IPS-20b (cell line): Measurements from ENCODE around the gene OS9.
"Not testable (repeated sequence)": the region's sequence is repeated elsewhere in the genome, so short reads cannot be mapped to it uniquely, and the experiment has no call there.

Experiments used
- H3K27ac ChIP-seq: one replicate; pipeline ENCODE4 v1.5.1; 2013; ENCODE audit warnings: low read length
- H3K27me3 ChIP-seq: 2 replicates; pipeline ENCODE4 v1.6.1; 2013; ENCODE audit warnings: mild to moderate bottlenecking, low read length, inconsistent platforms; ENCODE audit not compliant: insufficient read depth
- H3K36me3 ChIP-seq: 2 replicates; pipeline ENCODE4 v1.6.1; 2013; ENCODE audit warnings: low read depth, mild to moderate bottlenecking, inconsistent platforms, low read length, moderate library complexity; ENCODE audit not compliant: insufficient read depth
- H3K4me1 ChIP-seq: 2 replicates; pipeline ENCODE4 v1.6.1; 2013; ENCODE audit warnings: mild to moderate bottlenecking, control low read depth, inconsistent platforms, low read length, moderate library complexity; ENCODE audit not compliant: insufficient read depth
- H3K4me3 ChIP-seq: 2 replicates; pipeline ENCODE4 v1.5.1; 2013; ENCODE audit warnings: mild to moderate bottlenecking, low read length, inconsistent platforms
- H3K9ac ChIP-seq: 2 replicates; pipeline ENCODE4 v1.6.1; 2013; ENCODE audit warnings: low read depth, mild to moderate bottlenecking, inconsistent platforms, low read length, moderate library complexity
- H3K9me3 ChIP-seq: 2 replicates; pipeline ENCODE4 v1.6.1; 2013; ENCODE audit warnings: mild to moderate bottlenecking, low read depth, low read length, inconsistent platforms; ENCODE audit not compliant: insufficient read depth

OS9 gene

DNA sequence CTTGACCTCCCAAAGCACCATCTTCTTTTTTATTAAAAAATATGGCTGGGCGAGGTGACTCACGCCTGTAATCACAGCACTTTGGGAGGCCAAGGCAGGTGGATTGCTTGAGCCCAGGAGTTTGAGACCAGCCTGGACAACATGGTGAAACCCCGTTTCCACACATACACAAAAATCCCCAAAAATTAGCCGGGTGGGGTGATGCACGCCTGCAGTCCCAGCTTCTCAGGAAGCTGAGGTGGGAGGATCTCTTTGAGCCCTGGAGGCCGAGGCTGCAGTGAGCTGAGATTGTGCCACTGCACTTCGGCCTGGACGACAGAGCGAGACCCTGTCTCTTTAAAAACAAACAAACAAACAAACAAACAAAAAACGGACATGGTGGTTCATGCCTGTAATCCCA lies 24.2 kb upstream of the OS9 start:
- not testable (repeated sequence) for H3K9ac ChIP-seq, H3K9me3 ChIP-seq, H3K36me3 ChIP-seq, H3K4me3 ChIP-seq, H3K27me3 ChIP-seq, H3K27ac ChIP-seq, H3K4me1 ChIP-seq

DNA sequence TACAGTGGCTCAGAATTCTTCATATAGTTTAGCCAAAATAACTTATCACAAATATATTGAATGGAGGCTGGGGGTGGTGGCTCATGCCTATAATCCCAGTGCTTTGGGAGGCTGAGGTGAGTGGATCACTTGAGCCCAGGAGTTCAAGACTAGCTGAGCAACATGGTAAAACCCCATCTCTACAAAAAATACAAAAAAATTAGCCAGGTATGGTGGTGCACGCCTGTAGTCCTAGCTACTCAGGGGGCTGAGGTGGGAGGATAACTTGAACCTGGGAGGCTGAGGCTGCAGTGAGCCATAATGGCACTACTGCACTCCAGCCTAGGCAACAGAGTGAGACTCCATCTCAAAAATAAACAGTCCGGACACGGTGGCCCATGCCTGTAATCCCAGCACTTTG lies 22.1 kb upstream of the OS9 start:
- H3K4me3 ChIP-seq, H3K36me3 ChIP-seq: not testable (repeated sequence)

GRCh38 chr12:57672801-57673200 lies 21.1 kb upstream of the OS9 start:
- H3K36me3 ChIP-seq: no peaks in the 10 kb centered on the region
- H3K4me1 ChIP-seq: no peaks in the 10 kb centered on the region
- H3K27me3 ChIP-seq: no peaks in the 10 kb centered on the region
- H3K9ac ChIP-seq: no peak overlapping the region
- H3K9me3 ChIP-seq: peaks cover 9% of the 10 kb centered on the region; the same call in 1 of the 2 replicates
- no peak overlapping the region for H3K4me3 ChIP-seq
- no peak overlapping the region for H3K27ac ChIP-seq

More for the DNA sequence above, 22.1 kb upstream of the OS9 start:
- not testable (repeated sequence) for H3K9me3 ChIP-seq, H3K4me1 ChIP-seq, H3K27ac ChIP-seq, H3K27me3 ChIP-seq, H3K9ac ChIP-seq

- no peak overlapping the region for H3K27ac ChIP-seq
- H3K9ac ChIP-seq: no peak overlapping the region
- H3K4me3 ChIP-seq: no peak overlapping the region
- peaks cover 9% of the 10 kb centered on the region; the same call in 1 of the 2 replicates for H3K9me3 ChIP-seq
- no peaks in the 10 kb centered on the region for H3K36me3 ChIP-seq
- H3K27me3 ChIP-seq: no peaks in the 10 kb centered on the region
- no peaks in the 10 kb centered on the region for H3K4me1 ChIP-seq
Measured at GRCh38 chr12:57674691-57675090, 19.2 kb upstream of the OS9 start.

GRCh38 chr12:57677947-57678346 lies 16.0 kb upstream of the OS9 start:
- H3K9ac ChIP-seq, H3K4me1 ChIP-seq, H3K36me3 ChIP-seq, H3K27ac ChIP-seq, H3K9me3 ChIP-seq, H3K27me3 ChIP-seq, H3K4me3 ChIP-seq: not testable (repeated sequence)

DNA sequence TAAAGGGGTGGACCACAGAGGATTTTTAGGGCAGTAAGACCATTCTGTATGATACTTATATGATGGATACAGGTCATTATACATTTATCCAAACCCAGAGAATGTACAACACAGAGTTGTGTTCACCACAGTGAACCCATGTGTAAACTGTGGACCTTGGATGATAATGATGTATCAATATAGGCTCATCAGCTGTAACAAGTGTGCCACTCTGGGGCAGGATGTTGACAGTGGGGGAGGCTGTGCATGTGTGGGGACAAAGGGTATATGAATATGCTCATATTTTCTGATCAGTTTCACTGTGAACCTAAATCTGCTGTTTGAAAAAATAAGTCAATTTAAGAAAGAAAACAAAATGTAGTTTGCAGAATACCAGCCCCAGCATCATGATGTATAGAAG lies 14.2 kb upstream of the OS9 start:
- Histone ChIP-seq H3K27me3 (no peaks in the 10 kb centered on the region), H3K9ac (no peak overlapping the region), H3K36me3 (no peaks in the 10 kb centered on the region)

GRCh38 chr12:57687862-57688261 lies 6.1 kb upstream of the OS9 start:
- Histone ChIP-seq H3K36me3 (no peaks in the 10 kb centered on the region), H3K9ac (no peak overlapping the region), H3K4me3 (no peak overlapping the region), H3K27ac (no peak overlapping the region), H3K27me3 (0 out of 2 replicates have a peak, but pooled peaks cover 6% of the 10 kb centered on the region), H3K4me1 (no peaks in the 10 kb centered on the region), H3K9me3 (no peaks in the 10 kb centered on the region; the same call in 1 of the 2 replicates)

More for the DNA sequence above, 14.2 kb upstream of the OS9 start:
- H3K4me3 ChIP-seq: no peak overlapping the region
- H3K4me1 ChIP-seq: no peaks in the 10 kb centered on the region
- no peaks in the 10 kb centered on the region; the same call in 1 of the 2 replicates for H3K9me3 ChIP-seq
- no peak overlapping the region for H3K27ac ChIP-seq

- H3K36me3 ChIP-seq: no peaks in the 10 kb centered on the region
- H3K4me1 ChIP-seq: no peaks in the 10 kb centered on the region
- no peak overlapping the region for H3K4me3 ChIP-seq
- H3K9ac ChIP-seq: no peak overlapping the region
- no peak overlapping the region for H3K27ac ChIP-seq
- H3K9me3 ChIP-seq: no peaks in the 10 kb centered on the region; the same call in 1 of the 2 replicates
- 0 out of 2 replicates have a peak, but pooled peaks cover 6% of the 10 kb centered on the region for H3K27me3 ChIP-seq
Measured at GRCh38 chr12:57688931-57689330, 5.0 kb upstream of the OS9 start.

GRCh38 chr12:57692500-57692899 lies 1.4 kb upstream of the OS9 start:
- Histone ChIP-seq H3K4me3 (no peak overlapping the region), H3K27me3 (no peaks in the 10 kb centered on the region), H3K4me1 (0 out of 2 replicates have a peak, but pooled peaks cover 6% of the 10 kb centered on the region), H3K9me3 (no peaks in the 10 kb centered on the region; the same call in 1 of the 2 replicates), H3K9ac (no peak overlapping the region), H3K36me3 (peaks cover 14% of the 10 kb centered on the region; the same call in 1 of the 2 replicates), H3K27ac (no peak overlapping the region)

DNA sequence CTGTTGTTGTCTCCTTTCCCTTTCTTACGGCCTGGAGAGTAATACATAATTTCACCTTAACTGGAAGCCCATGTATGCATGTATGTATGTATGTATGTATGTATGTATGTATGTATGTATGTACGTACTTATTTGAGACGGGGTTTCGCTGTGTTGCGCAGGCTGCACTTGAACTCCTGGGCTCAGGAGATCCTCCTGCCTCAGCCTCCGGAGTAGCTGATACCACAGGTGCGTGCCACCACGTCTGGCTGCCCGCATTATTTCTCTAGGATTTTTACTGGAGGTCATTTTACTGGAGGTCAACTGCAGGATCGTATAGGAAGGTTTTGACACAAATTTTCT lies 644 bp upstream of the OS9 start:
- H3K4me1 ChIP-seq: 0 out of 2 replicates have a peak, but pooled peaks cover 6% of the 10 kb centered on the region
- peak overlapping the region; percentile 46; the same call in 1 of the 2 replicates for H3K4me3 ChIP-seq
- no peak overlapping the region for H3K9ac ChIP-seq
- H3K27me3 ChIP-seq: no peaks in the 10 kb centered on the region
- no peaks in the 10 kb centered on the region; the same call in 1 of the 2 replicates for H3K9me3 ChIP-seq
- peaks cover 19% of the 10 kb centered on the region; the same call in 1 of the 2 replicates for H3K36me3 ChIP-seq
- no peak overlapping the region for H3K27ac ChIP-seq

- Histone ChIP-seq H3K9ac (peak overlapping the region; percentile 85), H3K4me1 (0 out of 2 replicates have a peak, but pooled peaks cover 6% of the 10 kb centered on the region), H3K9me3 (no peaks in the 10 kb centered on the region), H3K36me3 (peaks cover 19% of the 10 kb centered on the region; the same call in 1 of the 2 replicates), H3K27ac (peak overlapping the region; percentile 33), H3K4me3 (peak overlapping the region; percentile 93), H3K27me3 (no peaks in the 10 kb centered on the region)
Measured at GRCh38 chr12:57694459-57695019, 607 bp downstream of the OS9 start.

- no peak overlapping the region for H3K9ac ChIP-seq
- peaks cover 19% of the 10 kb centered on the region; the same call in 1 of the 2 replicates for H3K36me3 ChIP-seq
- H3K4me1 ChIP-seq: 0 out of 2 replicates have a peak, but pooled peaks cover 6% of the 10 kb centered on the region
- no peak overlapping the region for H3K4me3 ChIP-seq
- no peaks in the 10 kb centered on the region for H3K9me3 ChIP-seq
- no peaks in the 10 kb centered on the region for H3K27me3 ChIP-seq
- H3K27ac ChIP-seq: no peak overlapping the region
Measured at GRCh38 chr12:57695770-57696432, 2.0 kb downstream of the OS9 start.
